ENCODE measurements around the gene VAV3.

VAV3 gene

DNA sequence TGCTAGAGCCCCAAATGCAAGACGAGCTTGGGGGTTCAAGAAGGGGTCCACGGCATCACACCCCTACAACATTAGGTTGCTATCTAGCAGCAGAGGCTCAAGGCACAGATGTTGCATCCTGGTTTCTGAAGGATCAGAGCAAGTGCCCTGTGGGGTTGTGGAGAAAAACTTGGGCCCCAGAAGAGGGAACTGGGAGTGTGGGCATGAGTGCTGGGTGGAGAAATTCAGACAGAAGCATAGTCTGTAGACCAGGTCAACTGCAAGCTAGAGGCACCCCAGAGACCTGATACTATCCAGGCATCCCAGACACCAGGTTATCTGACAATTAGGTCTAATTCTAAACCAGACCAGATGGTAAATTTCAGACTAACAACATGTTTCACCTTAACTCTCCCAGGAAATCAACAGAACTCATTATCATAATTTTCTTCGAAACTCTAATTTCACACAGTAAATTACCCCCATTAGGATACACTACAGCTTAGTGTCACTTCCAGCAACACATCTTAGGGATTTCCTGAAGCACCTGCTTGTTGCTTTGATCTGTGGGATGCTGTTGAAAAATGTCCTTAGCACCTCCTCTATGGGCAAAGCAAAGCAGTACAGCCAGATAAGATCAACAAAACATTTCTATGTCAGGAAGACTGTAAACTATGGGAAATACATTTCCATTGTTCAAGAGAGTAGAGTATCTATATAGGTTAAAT lies 179.3 kb downstream of the VAV3 start:
- WGBS, 2 donors (ENCODE audit: extremely low coverage in 2 of 2, insufficient read length in 2 of 2, insufficient replicate concordance in 1 of 2) = 100% methylated on average over 1 of the region's 3 CpGs; no CpG with 5 or more reads in 1 of the 2 donors

DNA sequence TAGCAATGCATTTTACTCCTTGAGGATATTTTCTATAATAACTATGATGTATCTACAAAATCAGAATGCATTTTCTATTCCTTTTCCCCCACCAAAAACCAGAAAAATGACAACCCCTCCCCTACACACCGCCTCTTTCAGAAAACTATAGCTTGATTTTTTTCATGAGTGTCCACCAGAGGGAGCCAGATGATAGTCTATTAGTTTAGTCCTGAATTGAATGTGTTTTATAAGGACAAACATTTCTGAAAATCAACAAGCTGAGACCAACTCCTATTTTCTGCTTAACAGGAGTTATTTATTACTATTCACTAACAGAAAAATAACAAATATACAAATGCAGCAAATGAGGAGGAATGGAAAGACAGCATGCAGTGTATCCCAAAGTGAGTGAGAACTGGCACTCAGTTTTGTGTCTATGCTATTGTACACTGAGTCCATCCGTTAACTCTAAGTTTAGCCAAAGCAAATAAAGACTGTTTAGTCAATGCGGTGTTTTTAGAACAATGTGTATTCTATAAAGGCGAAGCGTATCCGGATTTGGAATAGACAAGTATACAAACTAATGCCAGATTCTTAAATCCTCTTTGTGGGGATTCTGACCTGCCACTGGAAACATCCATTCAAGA lies 182.6 kb downstream of the VAV3 start:
- no peak overlapping the region for H3K27ac ChIP-seq (replicated peaks; ENCODE audit: low read length)
- no peak overlapping the region for H3K4ac ChIP-seq (ENCODE audit: low read length)
- no peaks in the 10 kb centered on the region for H3K79me1 ChIP-seq (ENCODE audit: low read depth, low read length)
- H2BK12ac ChIP-seq (ENCODE audit: low read length) = no peak overlapping the region
- H3K36me3 ChIP-seq (replicated peaks in 1 of 2; ENCODE audit: control insufficient read depth in 2 of 2, insufficient read depth in 2 of 2, low read length in 2 of 2) = no peaks in the 10 kb centered on the region
- DNase-seq (ENCODE audit: low spot score) = peak; percentile 57
- no peak overlapping the region for H3K14ac ChIP-seq (ENCODE audit: low read length)
- H2AFZ ChIP-seq (ENCODE audit: low read length) = no peak overlapping the region
- no peak overlapping the region for H4K8ac ChIP-seq (ENCODE audit: low read depth, low read length)
- H3K18ac ChIP-seq (ENCODE audit: low read length) = no peak overlapping the region
- H2BK120ac ChIP-seq (ENCODE audit: low read depth, low read length) = no peak overlapping the region
- no peaks in the 10 kb centered on the region for H3K27me3 ChIP-seq (ENCODE audit: control insufficient read depth in 3 of 3, insufficient read depth in 3 of 3, low read depth in 1 of 3, low read length in 3 of 3)
- no peak overlapping the region for H3K23ac ChIP-seq (ENCODE audit: low read depth, low read length, poor library complexity)
- WGBS, 2 donors (ENCODE audit: extremely low coverage in 2 of 2, insufficient read length in 2 of 2, insufficient replicate concordance in 1 of 2) = no CpG with 5 or more reads among the region's 6 CpGs
- H2BK5ac ChIP-seq (ENCODE audit: low read length) = no peak overlapping the region
- H3K4me2 ChIP-seq (ENCODE audit: insufficient read depth, low read length, poor library complexity, severe bottlenecking) = no peak overlapping the region
- H3K4me1 ChIP-seq (ENCODE audit: control insufficient read depth in 2 of 2, insufficient read depth in 1 of 2, low read depth in 1 of 2, low read length in 2 of 2) = no peaks in the 10 kb centered on the region
- H4K91ac ChIP-seq (ENCODE audit: low read depth, low read length, poor library complexity) = no peak overlapping the region
- no peak overlapping the region for H3K4me3 ChIP-seq (ENCODE audit: low read length in 2 of 2)
- H3K9ac ChIP-seq (ENCODE audit: low read depth, low read length, poor library complexity) = no peak overlapping the region
- H2AK5ac ChIP-seq (ENCODE audit: low read depth, low read length) = no peak overlapping the region
- no peak overlapping the region for H2BK15ac ChIP-seq (ENCODE audit: low read length)
- no peaks in the 10 kb centered on the region for H3K9me3 ChIP-seq (replicated peaks in 1 of 2; ENCODE audit: control insufficient read depth in 2 of 2, insufficient read depth in 1 of 2, low read depth in 1 of 2, low read length in 2 of 2)

More for the DNA sequence above, 179.3 kb downstream of the VAV3 start:
- DNase-seq (ENCODE audit: low spot score) = no peak
- Histone ChIP-seq H4K91ac (ENCODE audit: low read depth, low read length, poor library complexity) (no peak overlapping the region), H3K9ac (ENCODE audit: low read depth, low read length, poor library complexity) (no peak overlapping the region), H4K8ac (ENCODE audit: low read depth, low read length) (no peak overlapping the region), H3K18ac (ENCODE audit: low read length) (peak overlapping the region; percentile 25), H2AFZ (ENCODE audit: low read length) (no peak overlapping the region), H3K4ac (ENCODE audit: low read length) (no peak overlapping the region), H2AK5ac (ENCODE audit: low read depth, low read length) (no peak overlapping the region), H3K4me2 (ENCODE audit: insufficient read depth, low read length, poor library complexity, severe bottlenecking) (no peak overlapping the region), H2BK12ac (ENCODE audit: low read length) (no peak overlapping the region), H3K36me3 (replicated peaks in 1 of 2; ENCODE audit: control insufficient read depth in 2 of 2, insufficient read depth in 2 of 2, low read length in 2 of 2) (no peaks in the 10 kb centered on the region), H3K79me1 (ENCODE audit: low read depth, low read length) (no peaks in the 10 kb centered on the region), H3K4me3 (ENCODE audit: low read length in 2 of 2) (no peak overlapping the region), H3K4me1 (ENCODE audit: control insufficient read depth in 2 of 2, insufficient read depth in 1 of 2, low read depth in 1 of 2, low read length in 2 of 2) (peaks cover 0 to 3% of the 10 kb centered on the region in 2 donors), H3K27me3 (ENCODE audit: control insufficient read depth in 3 of 3, insufficient read depth in 3 of 3, low read depth in 1 of 3, low read length in 3 of 3) (no peaks in the 10 kb centered on the region), H3K14ac (ENCODE audit: low read length) (no peak overlapping the region), H2BK5ac (ENCODE audit: low read length) (no peak overlapping the region), H2BK120ac (ENCODE audit: low read depth, low read length) (no peak overlapping the region), H3K27ac (replicated peaks; ENCODE audit: low read length) (no peak overlapping the region), H3K23ac (ENCODE audit: low read depth, low read length, poor library complexity) (no peak overlapping the region), H2BK15ac (ENCODE audit: low read length) (no peak overlapping the region), H3K9me3 (replicated peaks in 1 of 2; ENCODE audit: control insufficient read depth in 2 of 2, insufficient read depth in 1 of 2, low read depth in 1 of 2, low read length in 2 of 2) (no peaks in the 10 kb centered on the region)

DNA sequence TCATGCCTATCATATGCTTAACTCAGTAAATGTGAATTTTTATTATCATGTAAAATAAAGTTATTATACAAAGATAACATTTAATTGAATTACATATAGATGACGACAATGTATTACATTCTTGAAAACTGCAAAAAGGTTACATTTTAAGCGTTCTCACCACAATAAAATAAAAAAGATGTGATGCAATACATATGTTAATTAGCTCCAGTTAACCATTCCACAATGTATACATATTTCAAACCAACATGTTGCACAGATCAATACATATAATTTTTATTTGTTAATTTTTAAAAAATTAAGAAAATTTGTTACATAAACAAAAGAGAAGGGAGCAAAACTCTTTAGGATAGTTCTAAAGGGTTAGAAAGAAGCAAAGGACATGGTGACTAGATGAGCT lies 183.7 kb downstream of the VAV3 start:
- H2BK5ac ChIP-seq (ENCODE audit: low read length) = no peak overlapping the region
- no peaks in the 10 kb centered on the region for H3K79me1 ChIP-seq (ENCODE audit: low read depth, low read length)
- no peak overlapping the region for H3K23ac ChIP-seq (ENCODE audit: low read depth, low read length, poor library complexity)
- no peak overlapping the region for H3K4me2 ChIP-seq (ENCODE audit: insufficient read depth, low read length, poor library complexity, severe bottlenecking)
- no peak for DNase-seq (ENCODE audit: low spot score)
- H3K27ac ChIP-seq (replicated peaks; ENCODE audit: low read length) = no peak overlapping the region
- H4K8ac ChIP-seq (ENCODE audit: low read depth, low read length) = no peak overlapping the region
- H3K4me1 ChIP-seq (ENCODE audit: control insufficient read depth in 2 of 2, insufficient read depth in 1 of 2, low read depth in 1 of 2, low read length in 2 of 2) = no peaks in the 10 kb centered on the region
- H3K36me3 ChIP-seq (replicated peaks in 1 of 2; ENCODE audit: control insufficient read depth in 2 of 2, insufficient read depth in 2 of 2, low read length in 2 of 2) = no peaks in the 10 kb centered on the region
- H3K27me3 ChIP-seq (ENCODE audit: control insufficient read depth in 3 of 3, insufficient read depth in 3 of 3, low read depth in 1 of 3, low read length in 3 of 3) = no peaks in the 10 kb centered on the region
- H3K9me3 ChIP-seq (replicated peaks in 1 of 2; ENCODE audit: control insufficient read depth in 2 of 2, insufficient read depth in 1 of 2, low read depth in 1 of 2, low read length in 2 of 2) = no peaks in the 10 kb centered on the region
- no peak overlapping the region for H2BK12ac ChIP-seq (ENCODE audit: low read length)
- no peak overlapping the region for H4K91ac ChIP-seq (ENCODE audit: low read depth, low read length, poor library complexity)
- H2AFZ ChIP-seq (ENCODE audit: low read length) = no peak overlapping the region
- H3K4ac ChIP-seq (ENCODE audit: low read length) = no peak overlapping the region
- no CpG with 5 or more reads among the region's 2 CpGs for WGBS, 2 donors (ENCODE audit: extremely low coverage in 2 of 2, insufficient read length in 2 of 2, insufficient replicate concordance in 1 of 2)
- H3K18ac ChIP-seq (ENCODE audit: low read length) = no peak overlapping the region
- H2AK5ac ChIP-seq (ENCODE audit: low read depth, low read length) = no peak overlapping the region
- H3K4me3 ChIP-seq (ENCODE audit: low read length in 2 of 2) = no peak overlapping the region
- H3K14ac ChIP-seq (ENCODE audit: low read length) = no peak overlapping the region
- H2BK120ac ChIP-seq (ENCODE audit: low read depth, low read length) = no peak overlapping the region
- no peak overlapping the region for H3K9ac ChIP-seq (ENCODE audit: low read depth, low read length, poor library complexity)
- H2BK15ac ChIP-seq (ENCODE audit: low read length) = no peak overlapping the region

DNA sequence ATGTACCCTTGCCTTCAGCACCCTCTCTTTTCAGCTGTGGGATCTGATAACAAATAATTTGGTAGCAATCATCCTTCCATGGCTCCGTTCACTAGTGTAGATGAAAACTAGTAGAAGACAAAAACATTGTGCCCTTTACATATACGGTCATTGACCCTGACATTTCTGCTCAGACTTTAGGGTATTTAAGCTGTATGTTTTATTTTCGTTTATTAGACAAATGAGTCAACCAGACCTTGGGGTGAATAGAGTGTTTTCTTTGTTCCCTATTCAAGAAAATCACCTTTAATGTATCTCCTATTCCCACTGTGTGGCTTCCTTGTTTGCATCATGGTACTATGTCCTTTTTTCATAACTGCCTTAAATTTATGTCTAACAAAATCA lies 187.3 kb downstream of the VAV3 start:
- Histone ChIP-seq H2BK15ac (ENCODE audit: low read length) (no peak overlapping the region), H2BK5ac (ENCODE audit: low read length) (no peak overlapping the region), H2AK5ac (ENCODE audit: low read depth, low read length) (no peak overlapping the region), H3K23ac (ENCODE audit: low read depth, low read length, poor library complexity) (no peak overlapping the region), H4K91ac (ENCODE audit: low read depth, low read length, poor library complexity) (no peak overlapping the region), H4K8ac (ENCODE audit: low read depth, low read length) (no peak overlapping the region), H3K4me1 (ENCODE audit: control insufficient read depth in 2 of 2, insufficient read depth in 1 of 2, low read depth in 1 of 2, low read length in 2 of 2) (no peaks in the 10 kb centered on the region), H3K4ac (ENCODE audit: low read length) (no peak overlapping the region), H3K4me3 (ENCODE audit: low read length in 2 of 2) (no peak overlapping the region), H2AFZ (ENCODE audit: low read length) (no peak overlapping the region), H3K9me3 (replicated peaks in 1 of 2; ENCODE audit: control insufficient read depth in 2 of 2, insufficient read depth in 1 of 2, low read depth in 1 of 2, low read length in 2 of 2) (no peaks in the 10 kb centered on the region), H3K18ac (ENCODE audit: low read length) (no peak overlapping the region), H3K79me1 (ENCODE audit: low read depth, low read length) (no peaks in the 10 kb centered on the region), H3K14ac (ENCODE audit: low read length) (no peak overlapping the region), H3K27me3 (ENCODE audit: control insufficient read depth in 3 of 3, insufficient read depth in 3 of 3, low read depth in 1 of 3, low read length in 3 of 3) (no peaks in the 10 kb centered on the region), H2BK120ac (ENCODE audit: low read depth, low read length) (no peak overlapping the region), H3K27ac (replicated peaks; ENCODE audit: low read length) (no peak overlapping the region), H3K36me3 (replicated peaks in 1 of 2; ENCODE audit: control insufficient read depth in 2 of 2, insufficient read depth in 2 of 2, low read length in 2 of 2) (no peaks in the 10 kb centered on the region), H3K9ac (ENCODE audit: low read depth, low read length, poor library complexity) (no peak overlapping the region), H3K4me2 (ENCODE audit: insufficient read depth, low read length, poor library complexity, severe bottlenecking) (no peak overlapping the region), H2BK12ac (ENCODE audit: low read length) (no peak overlapping the region)
- WGBS, 2 donors (ENCODE audit: extremely low coverage in 2 of 2, insufficient read length in 2 of 2, insufficient replicate concordance in 1 of 2) = no CpG with 5 or more reads among the region's 3 CpGs
- DNase-seq (ENCODE audit: low spot score) = no peak
